Measurements from ENCODE around the gene ITCH. TPM values are rescaled to one million over a fixed set of nuclear protein-coding genes. Genes with fewer than 3 reads are reported as not detected.
"Not testable (repeated sequence)": the region's sequence is repeated elsewhere in the genome, so short reads cannot be mapped to it uniquely, and the experiment has no call there.

ITCH gene
- total RNA-seq, 1 experiment from 2014 or later: 44.4 TPM

DNA sequence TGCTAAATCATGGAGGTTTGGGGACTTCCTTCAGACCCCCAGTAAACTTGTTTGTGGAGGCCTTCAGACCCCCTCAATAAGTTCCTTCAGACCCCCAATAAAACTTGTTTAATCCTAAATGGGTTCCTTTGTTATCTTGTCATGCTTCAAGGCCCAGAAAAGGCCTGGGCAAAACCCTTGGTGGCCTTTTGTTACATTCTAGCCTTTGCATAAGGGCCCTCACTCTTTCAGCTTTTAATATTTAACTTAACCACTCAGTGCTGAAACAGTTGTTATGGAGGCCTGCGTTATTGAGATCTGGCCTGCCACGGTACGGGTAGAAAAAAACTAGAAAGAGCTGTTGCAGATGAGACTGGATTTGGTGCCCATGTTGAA, 148.8 kb downstream of the ITCH start:
- no peak for DNase-seq (ENCODE audit: low read depth, low spot score)
- in situ Hi-C loops (cut with HindIII; ENCODE audit: low pct_unique_long_range_greater_than_20kb, low sequenced_read_pairs): no loop called here

DNA sequence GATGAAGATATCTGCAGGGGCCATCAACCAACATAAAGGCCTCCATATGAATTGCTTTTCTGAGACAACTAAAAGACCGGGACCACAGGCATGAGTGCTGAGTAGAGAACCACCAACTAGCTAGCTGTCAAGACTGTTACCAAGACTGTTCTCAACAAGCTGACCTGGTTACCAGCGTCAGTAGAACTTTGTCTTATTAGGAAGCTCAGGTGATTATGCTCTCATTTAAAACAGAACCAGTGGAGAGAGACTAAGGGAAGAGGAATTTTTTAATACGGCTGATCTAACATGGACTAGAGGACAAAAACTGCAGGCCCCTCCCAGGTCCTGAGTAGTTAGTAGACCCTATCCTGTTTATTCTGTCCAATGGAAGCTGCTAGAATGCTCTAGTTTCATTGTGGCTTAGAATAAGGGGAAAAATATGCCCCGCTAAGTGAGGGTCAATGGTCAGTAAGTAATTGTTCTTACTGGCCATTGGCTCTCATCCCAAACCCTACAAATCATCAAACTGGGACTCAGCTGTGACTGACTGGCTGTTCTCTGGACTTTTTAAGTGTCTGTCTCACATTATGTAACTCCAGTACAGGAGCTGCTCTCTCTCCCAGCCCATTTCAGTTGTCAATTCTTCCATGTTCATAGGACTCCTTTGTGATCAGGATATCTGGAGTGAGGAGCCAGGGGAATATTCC, 149.3 kb downstream of the ITCH start:
- DNase-seq (ENCODE audit: low read depth, low spot score): no peak
- in situ Hi-C loops (cut with HindIII; ENCODE audit: low pct_unique_long_range_greater_than_20kb, low sequenced_read_pairs): no loop called here

DNA sequence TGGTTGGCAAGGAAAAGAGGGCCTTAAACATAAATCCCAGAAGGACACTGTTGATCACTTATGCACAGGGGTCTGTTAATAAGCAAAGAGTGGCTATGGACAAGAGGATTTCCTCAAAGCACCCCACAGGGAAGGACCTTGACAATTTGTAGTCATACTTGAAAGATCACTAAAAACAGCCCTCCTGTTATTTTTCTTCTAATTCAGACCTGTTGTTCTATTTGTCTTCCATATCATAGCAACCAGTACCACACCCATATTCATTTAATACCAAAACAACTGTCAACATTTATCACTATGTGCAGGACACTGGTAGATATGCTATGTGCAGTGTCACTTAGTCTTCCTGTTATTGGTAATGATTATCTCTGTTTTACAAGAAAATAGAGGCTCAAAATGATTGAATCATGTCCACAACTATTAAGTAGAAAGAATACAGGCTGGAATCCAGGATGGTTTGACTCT, 149.9 kb downstream of the ITCH start:
- in situ Hi-C loops (cut with HindIII; ENCODE audit: low pct_unique_long_range_greater_than_20kb, low sequenced_read_pairs): no loop called here
- no peak for DNase-seq (ENCODE audit: low read depth, low spot score)

DNA sequence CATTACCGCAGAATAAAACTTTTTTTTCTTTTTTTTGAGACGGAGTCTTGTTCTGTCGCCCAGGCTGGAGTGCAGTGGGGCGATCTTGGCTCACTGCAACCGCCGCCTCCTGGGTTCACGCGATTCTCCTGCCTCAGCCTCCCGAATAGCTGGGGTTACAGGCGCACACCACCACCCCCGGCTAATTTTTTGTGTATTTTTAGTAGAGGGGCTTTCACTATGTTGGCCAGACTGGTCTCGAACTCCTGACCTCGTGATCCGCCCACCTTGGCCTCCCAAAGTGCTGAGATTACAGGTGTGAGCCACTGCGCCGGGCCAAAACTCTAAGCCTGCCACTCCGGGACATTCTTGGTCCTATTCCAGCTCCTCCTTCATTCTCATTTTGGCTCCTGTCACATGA, 151.0 kb downstream of the ITCH start:
- DNase-seq (ENCODE audit: low read depth, low spot score); in situ Hi-C loops (cut with HindIII; ENCODE audit: low pct_unique_long_range_greater_than_20kb, low sequenced_read_pairs): not testable (repeated sequence)

DNA sequence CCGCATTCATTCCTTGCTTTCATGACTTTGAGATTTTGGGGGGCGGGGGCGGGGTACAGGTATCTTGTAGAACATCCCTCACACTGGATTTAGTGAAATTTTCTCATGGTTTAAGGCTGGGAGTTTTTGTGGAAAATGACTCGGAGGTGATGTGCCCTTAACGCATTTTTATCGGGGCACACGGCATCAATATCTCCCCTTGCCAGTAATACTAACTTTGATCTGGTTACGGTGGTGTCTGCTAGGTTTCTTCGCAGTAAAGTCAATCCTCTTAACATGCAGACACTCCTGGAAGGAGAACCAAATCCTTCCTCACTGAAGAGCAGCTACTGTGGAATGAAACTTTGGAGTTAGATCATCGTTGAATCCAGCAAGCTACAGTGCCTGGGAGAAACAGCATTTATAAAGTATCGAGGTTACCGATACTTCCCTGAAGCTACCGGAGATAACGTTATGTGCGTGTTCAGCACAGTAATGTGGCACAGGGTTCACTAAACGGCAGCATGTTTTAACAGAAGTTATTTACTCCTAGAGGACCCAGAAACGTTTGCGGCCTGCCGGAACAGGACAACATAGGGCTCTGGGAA, 151.9 kb downstream of the ITCH start:
- DNase-seq (ENCODE audit: low read depth, low spot score): peak; percentile 13
- in situ Hi-C loops (cut with HindIII; ENCODE audit: low pct_unique_long_range_greater_than_20kb, low sequenced_read_pairs): no loop called here

DNA sequence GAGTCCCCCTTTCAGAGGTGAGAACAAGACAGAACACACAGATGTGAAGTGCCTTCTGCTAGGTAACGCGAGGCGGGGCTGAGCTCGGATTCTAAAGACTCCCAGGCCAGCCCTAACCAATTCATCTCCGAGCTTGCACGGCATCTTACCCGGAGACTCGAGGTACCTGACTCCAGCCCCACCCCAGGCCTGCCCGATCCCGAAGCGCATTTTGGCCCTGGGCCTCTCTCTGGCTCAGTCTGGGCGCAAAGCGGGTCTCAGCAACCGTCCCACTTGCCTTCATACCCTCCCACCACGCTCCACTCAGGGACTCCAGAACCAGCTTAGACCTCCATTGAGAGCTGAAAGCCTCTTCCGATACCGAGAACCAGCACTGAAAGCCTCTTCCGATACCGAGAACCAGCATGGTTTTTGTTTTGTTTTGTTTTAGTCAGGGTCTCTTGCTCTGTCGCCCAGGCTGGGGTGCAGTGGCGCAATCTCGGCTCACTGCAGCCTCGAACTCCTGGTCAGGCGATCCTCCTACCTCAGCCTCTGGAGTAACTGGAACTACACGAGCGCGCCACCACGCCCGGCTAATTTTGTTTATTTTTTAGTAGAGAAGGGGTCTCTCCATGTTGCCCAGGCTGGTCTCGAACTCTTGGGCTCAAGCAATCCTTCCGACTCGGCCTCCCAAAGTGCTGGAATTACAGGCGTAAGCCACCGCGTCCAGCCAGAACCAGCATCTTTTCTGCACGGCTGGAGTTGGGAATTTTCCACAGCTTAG, 152.6 kb downstream of the ITCH start:
- peak; percentile 64 for DNase-seq (ENCODE audit: low read depth, low spot score)
- in situ Hi-C loops (cut with HindIII; ENCODE audit: low pct_unique_long_range_greater_than_20kb, low sequenced_read_pairs): no loop called here

DNA sequence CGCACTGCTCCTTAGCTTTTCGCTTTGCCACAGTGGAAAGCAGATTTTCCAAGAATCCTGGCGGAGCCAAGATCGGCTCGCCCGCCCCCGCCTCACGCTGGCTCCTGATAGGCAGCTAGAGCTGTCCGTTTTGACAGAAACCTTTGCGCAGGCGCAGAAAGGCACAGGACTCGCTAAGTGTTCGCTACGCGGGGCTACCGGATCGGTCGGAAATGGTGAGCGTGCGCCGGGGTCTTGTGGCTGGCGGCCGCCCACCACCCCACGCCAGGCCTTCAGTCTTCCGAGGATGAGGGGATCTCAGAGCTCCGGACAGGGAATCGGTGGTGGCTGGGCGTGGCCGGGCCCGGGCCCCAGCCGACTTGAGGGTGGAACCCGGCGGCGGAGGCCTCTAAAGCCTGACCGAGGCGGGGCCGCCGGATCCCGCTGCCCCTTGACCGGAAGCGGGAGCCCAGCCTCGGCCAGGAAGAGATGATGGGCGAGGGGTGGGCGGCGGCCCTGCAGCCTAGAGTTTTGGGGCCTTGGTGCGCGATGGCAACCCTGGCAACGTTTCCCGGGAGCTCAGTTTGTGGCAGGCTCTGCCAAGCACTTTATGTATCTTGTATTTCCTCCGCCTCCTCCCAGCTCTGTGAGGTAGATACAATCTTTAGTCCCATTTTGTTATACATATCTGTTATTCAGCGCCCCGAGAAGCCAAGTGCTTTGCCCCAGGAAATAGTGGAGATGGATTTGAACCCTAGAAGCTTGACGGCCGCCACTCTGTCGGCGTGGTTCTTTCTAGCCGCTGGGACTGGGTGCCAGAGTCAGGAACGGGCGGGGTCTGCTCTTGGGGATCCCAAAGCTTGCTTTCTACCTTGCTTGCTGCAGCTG, 153.4 kb downstream of the ITCH start, which contains the start of gene DYNLRB1:
Gene DYNLRB1, plus strand, starts transcription at position 176 of the 867 bp plus-strand sequence. Its CDS starts 37 bp downstream, at position 213.
- in situ Hi-C loops (cut with HindIII; ENCODE audit: low pct_unique_long_range_greater_than_20kb, low sequenced_read_pairs): no loop called here
- DNase-seq (ENCODE audit: low read depth, low spot score): peak; percentile 98

DNA sequence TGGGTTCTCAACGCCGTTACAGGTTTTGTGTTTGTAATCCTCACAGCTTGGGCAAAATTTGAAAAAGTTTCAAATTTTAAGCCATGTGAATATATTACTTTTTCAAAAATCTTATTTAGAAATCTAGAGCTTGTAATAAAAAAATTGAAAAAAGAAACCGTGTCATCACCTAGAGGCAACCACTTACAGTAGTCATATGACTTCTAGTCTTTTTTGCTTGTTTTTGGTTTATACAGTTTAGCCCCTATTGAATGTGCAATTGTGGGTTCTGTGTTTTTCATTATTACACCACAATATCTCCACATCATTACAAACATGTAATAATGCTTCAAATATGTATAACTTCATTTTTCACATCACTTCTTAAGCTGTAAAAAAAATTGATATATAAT, 154.0 kb downstream of the ITCH start:
- DNase-seq (ENCODE audit: low read depth, low spot score): no peak
- in situ Hi-C loops (cut with HindIII; ENCODE audit: low pct_unique_long_range_greater_than_20kb, low sequenced_read_pairs): no loop called here

DNA sequence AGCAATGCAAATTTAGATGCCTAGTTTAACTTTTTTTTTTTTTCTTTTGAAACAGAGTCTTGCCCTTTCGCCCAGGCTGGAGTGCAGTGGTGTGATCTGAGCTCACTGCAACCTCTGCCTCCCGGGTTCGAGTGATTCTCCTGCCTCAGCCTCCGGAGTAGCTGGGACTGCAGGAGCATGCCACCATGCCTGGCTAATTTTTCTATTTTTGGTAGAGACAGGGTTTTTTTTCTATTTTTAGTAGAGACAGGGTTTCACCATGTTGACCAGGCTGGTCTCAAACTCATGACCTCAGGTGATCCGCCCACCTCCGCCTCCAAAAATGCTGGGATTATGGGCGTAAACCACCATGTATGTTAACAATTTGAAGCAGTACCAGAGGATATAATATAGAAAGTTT, 155.8 kb downstream of the ITCH start:
- DNase-seq (ENCODE audit: low read depth, low spot score); in situ Hi-C loops (cut with HindIII; ENCODE audit: low pct_unique_long_range_greater_than_20kb, low sequenced_read_pairs): not testable (repeated sequence)

DNA sequence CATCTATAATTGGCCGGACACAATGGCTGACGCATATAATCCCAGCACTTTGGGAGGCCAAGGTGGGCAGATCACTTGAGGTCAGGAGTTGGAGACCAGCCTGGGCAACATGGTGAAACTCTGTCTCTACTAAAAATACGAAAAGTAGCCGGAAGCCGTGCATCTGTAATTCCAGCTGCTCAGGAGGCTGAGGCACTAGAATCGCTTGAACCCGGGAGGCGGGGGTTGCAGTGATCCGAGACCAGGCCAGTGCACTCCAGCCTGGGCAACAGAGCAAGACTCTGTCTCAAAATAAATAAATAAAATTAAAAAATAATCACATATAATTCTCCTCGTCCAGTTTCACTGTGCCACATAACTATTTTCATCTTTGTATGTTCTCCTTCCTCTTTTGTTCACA, 156.8 kb downstream of the ITCH start:
- DNase-seq (ENCODE audit: low read depth, low spot score); in situ Hi-C loops (cut with HindIII; ENCODE audit: low pct_unique_long_range_greater_than_20kb, low sequenced_read_pairs): not testable (repeated sequence)

DNA sequence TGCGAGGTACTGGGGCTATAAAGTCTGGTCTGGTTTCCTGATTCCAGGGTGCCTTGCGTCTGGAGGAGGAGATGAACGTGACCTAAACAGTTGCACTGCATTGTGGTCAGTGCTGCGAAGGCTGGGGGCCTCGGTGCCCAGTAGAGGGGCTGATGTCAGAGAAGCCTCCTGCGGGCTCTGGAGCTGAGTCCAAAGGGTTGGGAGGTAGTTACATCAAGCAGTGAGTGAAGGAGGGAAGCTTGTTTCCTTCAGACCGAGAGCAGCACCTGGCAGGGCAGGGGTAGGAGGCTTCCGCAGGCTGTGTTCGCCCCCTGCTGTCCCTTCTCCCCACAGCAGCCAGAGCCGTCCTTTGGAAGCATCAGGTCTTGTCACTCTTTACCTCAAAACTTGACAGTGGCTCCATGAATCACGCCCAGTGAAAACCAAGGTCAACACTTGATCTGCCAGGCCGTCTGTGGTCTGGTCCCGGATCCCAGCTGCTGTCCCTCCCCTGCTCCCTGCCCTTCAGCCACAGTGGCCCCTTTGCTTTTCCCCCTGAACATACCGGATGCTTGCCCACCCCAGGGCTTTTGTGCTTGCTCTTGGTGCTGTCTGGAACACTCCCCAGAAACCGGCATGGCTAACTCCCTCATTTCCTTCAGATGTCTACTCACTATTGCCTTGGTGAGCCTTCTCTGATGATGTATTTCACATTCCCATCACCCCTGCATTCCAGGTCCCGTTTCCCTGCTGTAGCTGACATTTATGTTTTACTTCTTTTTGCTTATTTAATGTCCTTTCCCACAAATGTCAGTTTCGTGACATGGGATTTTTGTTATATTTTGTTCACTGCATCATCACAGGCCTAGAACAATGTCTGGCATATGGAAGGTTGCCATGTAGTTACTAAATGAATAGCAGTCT, 160.1 kb downstream of the ITCH start:
- in situ Hi-C loops (cut with HindIII; ENCODE audit: low pct_unique_long_range_greater_than_20kb, low sequenced_read_pairs): no loop called here
- DNase-seq (ENCODE audit: low read depth, low spot score): peak; percentile 60

DNA sequence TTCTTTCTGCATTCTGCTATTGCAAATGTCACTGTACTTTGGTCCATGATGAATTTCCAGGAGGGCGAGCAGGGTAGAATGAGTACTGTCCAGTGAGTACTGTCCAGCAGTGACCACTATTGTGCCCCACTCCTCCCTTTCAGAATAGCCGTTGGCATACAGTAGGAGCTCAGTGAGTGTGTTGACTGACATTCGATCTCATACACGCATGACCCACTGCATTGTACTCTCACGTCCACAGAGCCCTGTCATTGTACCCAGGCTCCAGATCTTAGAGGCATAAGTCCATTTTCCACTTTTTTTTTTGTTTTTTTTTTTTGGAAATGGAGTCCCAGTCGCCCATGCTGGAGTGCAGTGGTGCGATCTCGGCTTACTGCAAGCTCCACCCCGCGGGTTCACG, 161.4 kb downstream of the ITCH start:
- no peak for DNase-seq (ENCODE audit: low read depth, low spot score)
- in situ Hi-C loops (cut with HindIII; ENCODE audit: low pct_unique_long_range_greater_than_20kb, low sequenced_read_pairs): no loop called here

DNA sequence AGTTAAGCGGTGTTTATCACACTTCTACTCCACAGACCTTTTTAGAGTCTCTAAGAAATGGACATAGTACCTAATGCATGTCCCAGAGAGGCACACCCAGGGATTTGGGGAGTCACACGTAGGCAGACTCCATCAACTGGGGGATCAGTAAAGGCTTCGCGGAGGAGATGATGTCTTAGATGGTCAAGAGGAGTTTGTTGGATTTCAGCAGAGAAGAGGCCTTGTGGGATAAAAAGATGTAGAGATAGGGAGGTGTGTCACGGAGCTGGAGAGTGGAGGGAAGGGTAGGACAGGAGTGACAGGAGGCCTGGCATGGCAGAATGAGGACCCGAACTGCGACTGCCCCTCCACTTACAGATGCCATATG, 162.3 kb downstream of the ITCH start:
- no peak for DNase-seq (ENCODE audit: low read depth, low spot score)
- in situ Hi-C loops (cut with HindIII; ENCODE audit: low pct_unique_long_range_greater_than_20kb, low sequenced_read_pairs): no loop called here

DNA sequence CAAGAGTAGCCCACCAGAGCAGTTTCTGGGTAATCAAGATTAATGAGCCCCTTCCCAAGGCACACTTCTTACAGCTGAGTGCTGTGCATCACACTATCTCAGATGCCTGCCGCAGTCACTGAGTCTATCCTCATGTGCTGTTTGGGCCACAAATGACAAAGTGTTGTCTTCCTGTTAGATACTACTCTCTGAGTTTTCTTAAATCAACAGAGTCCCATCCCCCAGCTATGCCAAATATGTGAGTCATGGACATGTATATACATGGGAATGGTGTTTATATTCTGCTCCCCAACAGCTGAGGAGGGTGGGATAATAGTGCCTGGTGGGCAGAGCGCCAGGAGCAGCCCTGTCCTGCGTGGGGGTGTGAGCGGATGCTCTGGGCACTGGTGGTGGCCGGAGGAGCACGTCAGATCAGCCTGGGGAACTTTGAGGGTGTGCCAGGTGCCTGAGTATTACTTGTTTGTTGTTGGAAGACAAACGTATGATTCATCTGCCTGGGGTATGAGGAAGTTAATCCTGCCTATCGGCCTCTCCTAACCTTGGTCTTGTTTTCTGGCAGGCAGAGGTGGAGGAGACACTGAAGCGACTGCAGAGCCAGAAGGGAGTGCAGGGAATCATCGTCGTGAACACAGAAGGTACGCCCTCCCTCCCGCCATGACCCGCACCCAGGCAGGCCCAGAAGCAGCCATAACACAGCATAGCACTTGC, 162.8 kb downstream of the ITCH start:
- DNase-seq (ENCODE audit: low read depth, low spot score): peak; percentile 16
- in situ Hi-C loops (cut with HindIII; ENCODE audit: low pct_unique_long_range_greater_than_20kb, low sequenced_read_pairs): no loop called here

DNA sequence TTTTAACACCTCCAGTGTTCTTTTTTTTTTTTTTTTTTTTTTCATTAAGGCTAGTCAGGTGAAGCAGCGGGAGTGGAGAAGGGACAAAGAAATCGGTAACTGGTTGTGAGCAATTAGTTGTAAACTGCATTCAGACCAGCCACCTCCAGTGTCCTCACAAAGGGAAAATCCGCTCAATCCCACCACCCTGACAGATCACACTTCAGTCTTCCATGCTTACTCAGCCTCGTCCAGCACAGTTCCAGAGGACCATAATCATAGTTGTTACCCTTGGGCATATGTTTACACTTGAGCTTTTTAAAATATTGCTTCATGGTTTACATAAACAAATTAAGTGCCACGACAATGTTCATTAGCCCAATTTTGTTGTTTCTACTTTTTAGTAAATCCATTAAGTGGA, 163.4 kb downstream of the ITCH start:
- in situ Hi-C loops (cut with HindIII; ENCODE audit: low pct_unique_long_range_greater_than_20kb, low sequenced_read_pairs): no loop called here
- no peak for DNase-seq (ENCODE audit: low read depth, low spot score)

DNA sequence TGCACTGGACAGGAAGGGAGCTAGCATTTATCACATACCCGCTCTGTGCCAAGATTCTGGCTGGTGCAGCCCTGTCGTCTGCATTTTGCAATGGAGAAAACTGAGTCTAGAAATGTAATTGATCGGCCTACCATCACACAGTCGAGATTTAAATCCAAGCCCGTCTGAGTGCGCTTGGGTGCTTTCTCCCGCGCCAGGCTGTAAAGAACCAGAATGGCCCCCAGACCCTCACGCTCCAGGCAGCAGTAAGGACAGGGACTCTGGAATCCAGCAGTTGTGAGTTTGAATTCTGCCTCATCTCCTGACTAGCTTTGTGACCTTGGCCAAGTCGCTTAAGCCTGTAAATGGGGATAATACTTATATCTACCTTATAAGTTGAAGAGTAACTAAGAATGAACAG, 163.9 kb downstream of the ITCH start:
- in situ Hi-C loops (cut with HindIII; ENCODE audit: low pct_unique_long_range_greater_than_20kb, low sequenced_read_pairs): no loop called here
- no peak for DNase-seq (ENCODE audit: low read depth, low spot score)
